Glutamatergic neuron (in vitro differentiated cells): ENCODE measurements around the gene CNTN1. TPM values are rescaled to one million over a fixed set of nuclear protein-coding genes. Genes with fewer than 3 reads are reported as not detected.

Source experiments
- DNase-seq: peaks from one replicate; pipeline ENCODE4 v3.0.0; 2022
- H3K27ac Mint-ChIP-seq: one replicate; pipeline ENCODE4 v1.8.0; 2020; ENCODE audit warnings: mild to moderate bottlenecking, mixed read lengths, inconsistent platforms; ENCODE audit not compliant: unreplicated experiment
- H3K27me3 Mint-ChIP-seq: one replicate; pipeline ENCODE4 v1.8.0; 2020; ENCODE audit warnings: mild to moderate bottlenecking, moderate library complexity, mixed read lengths, inconsistent platforms; ENCODE audit not compliant: unreplicated experiment
- H3K36me3 Mint-ChIP-seq: one replicate; pipeline ENCODE4 v1.8.0; 2020; ENCODE audit warnings: mild to moderate bottlenecking, mixed read lengths, inconsistent platforms; ENCODE audit not compliant: unreplicated experiment
- H3K4me1 Mint-ChIP-seq: one replicate; pipeline ENCODE4 v1.8.0; 2020; ENCODE audit warnings: mild to moderate bottlenecking, low read depth, mixed read lengths, inconsistent platforms; ENCODE audit not compliant: unreplicated experiment
- H3K4me3 Mint-ChIP-seq: one replicate; pipeline ENCODE4 v1.8.0; 2020; ENCODE audit warnings: mild to moderate bottlenecking, mixed read lengths, inconsistent platforms; ENCODE audit not compliant: unreplicated experiment
- H3K9me3 Mint-ChIP-seq: one replicate; pipeline ENCODE4 v1.8.0; 2020; ENCODE audit warnings: mild to moderate bottlenecking, moderate library complexity, mixed read lengths, inconsistent platforms; ENCODE audit not compliant: unreplicated experiment
- CTCF ChIP-seq: fragments of 200-600 bp; sonication (generic); IDR thresholded peaks from one replicate; pipeline ENCODE4 v1.5.0; 2021; ENCODE audit not compliant: partially characterized antibody, unreplicated experiment
- total RNA-seq: library from RNA; stranded (reverse); fragmentation: NEBNext Ultra II Directional; extraction: Animal tissue kit (Norgen Biotek cat#: 25700); gene quantifications from one replicate; pipeline ENCODE4 v1.2.1, GENCODE V29; 2021; ENCODE audit not compliant: unreplicated experiment

The CNTN1 gene
- total RNA-seq, 1 donor from 2014 or later = 81.4 TPM

- no peaks in the 10 kb centered on the region for H3K4me1 Mint-ChIP-seq
- no peak for DNase-seq
- H3K27me3 Mint-ChIP-seq = no peaks in the 10 kb centered on the region
- H3K27ac Mint-ChIP-seq = no peak overlapping the region
- no peaks in the 10 kb centered on the region for H3K9me3 Mint-ChIP-seq
- no peak overlapping the region for H3K4me3 Mint-ChIP-seq
- TF ChIP-seq CTCF = no peak
- no peaks in the 10 kb centered on the region for H3K36me3 Mint-ChIP-seq
Measured at GRCh38 chr12:40714636-40715035, 22.4 kb downstream of the CNTN1 start.

GRCh38 chr12:40716037-40716436 lies 23.8 kb downstream of the CNTN1 start:
- no peaks in the 10 kb centered on the region for H3K36me3 Mint-ChIP-seq
- H3K27ac Mint-ChIP-seq = no peak overlapping the region
- no peaks in the 10 kb centered on the region for H3K4me1 Mint-ChIP-seq
- no peaks in the 10 kb centered on the region for H3K9me3 Mint-ChIP-seq
- no peak for DNase-seq
- TF ChIP-seq CTCF = no peak
- no peaks in the 10 kb centered on the region for H3K27me3 Mint-ChIP-seq
- no peak overlapping the region for H3K4me3 Mint-ChIP-seq

- Mint-ChIP-seq H3K4me3 (no peak overlapping the region), H3K27me3 (no peaks in the 10 kb centered on the region), H3K36me3 (no peaks in the 10 kb centered on the region), H3K9me3 (no peaks in the 10 kb centered on the region), H3K27ac (no peak overlapping the region), H3K4me1 (no peaks in the 10 kb centered on the region)
- no peak for DNase-seq
- no peak for TF ChIP-seq CTCF
Measured at GRCh38 chr12:40717576-40717975, 25.3 kb downstream of the CNTN1 start.

- H3K27me3 Mint-ChIP-seq = no peaks in the 10 kb centered on the region
- no peaks in the 10 kb centered on the region for H3K36me3 Mint-ChIP-seq
- no peak overlapping the region for H3K27ac Mint-ChIP-seq
- no peaks in the 10 kb centered on the region for H3K9me3 Mint-ChIP-seq
- H3K4me3 Mint-ChIP-seq = no peak overlapping the region
- no peaks in the 10 kb centered on the region for H3K4me1 Mint-ChIP-seq
- DNase-seq = no peak
- no peak for TF ChIP-seq CTCF
Measured at GRCh38 chr12:40718878-40719372, 26.7 kb downstream of the CNTN1 start.

GRCh38 chr12:40723001-40723400 lies 30.8 kb downstream of the CNTN1 start:
- H3K4me1 Mint-ChIP-seq = no peaks in the 10 kb centered on the region
- H3K27ac Mint-ChIP-seq = no peak overlapping the region
- H3K27me3 Mint-ChIP-seq = no peaks in the 10 kb centered on the region
- DNase-seq = no peak
- TF ChIP-seq CTCF = no peak
- H3K4me3 Mint-ChIP-seq = no peak overlapping the region
- no peaks in the 10 kb centered on the region for H3K36me3 Mint-ChIP-seq
- no peaks in the 10 kb centered on the region for H3K9me3 Mint-ChIP-seq
